Fibroblast of skin of back (primary cell): Measurements from ENCODE around the gene POLQ.
"Not testable (repeated sequence)": the region's sequence is repeated elsewhere in the genome, so short reads cannot be mapped to it uniquely, and the experiment has no call there.

ENCODE experiments used
- DNase-seq: peaks from one replicate; pipeline ENCODE4 v3.0.0-alpha.2; 2013

POLQ gene

GRCh38 chr3:121418182-121418581 is 127.6 kb downstream of the POLQ start:
- no peak for DNase-seq

GRCh38 chr3:121414924-121415323 is 130.9 kb downstream of the POLQ start:
- no peak for DNase-seq

GRCh38 chr3:121411523-121411922 is 134.3 kb downstream of the POLQ start:
- DNase-seq, result peak; percentile 54

GRCh38 chr3:121405631-121406030 is 140.2 kb downstream of the POLQ start:
- no peak for DNase-seq

DNA sequence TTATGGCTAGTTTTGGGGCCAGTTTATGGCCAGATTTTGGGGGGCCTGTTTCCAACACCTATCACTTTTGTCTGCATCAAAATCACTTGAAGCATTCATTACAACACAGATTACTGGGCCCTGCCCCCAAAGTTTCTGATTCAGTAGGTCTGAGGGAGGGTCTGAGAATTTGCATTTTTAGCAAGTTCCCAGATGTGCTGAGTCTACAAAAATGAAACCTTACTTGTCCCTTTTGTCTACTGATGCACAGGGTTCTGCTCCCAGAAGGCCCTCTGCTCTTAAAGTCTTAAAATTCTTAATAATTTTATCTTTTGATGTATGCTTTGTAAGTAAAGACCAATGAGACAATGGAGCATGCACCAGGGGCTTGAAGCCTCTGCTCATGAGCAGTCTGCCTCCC is 146.0 kb downstream of the POLQ start:
- DNase-seq, result no peak

DNA sequence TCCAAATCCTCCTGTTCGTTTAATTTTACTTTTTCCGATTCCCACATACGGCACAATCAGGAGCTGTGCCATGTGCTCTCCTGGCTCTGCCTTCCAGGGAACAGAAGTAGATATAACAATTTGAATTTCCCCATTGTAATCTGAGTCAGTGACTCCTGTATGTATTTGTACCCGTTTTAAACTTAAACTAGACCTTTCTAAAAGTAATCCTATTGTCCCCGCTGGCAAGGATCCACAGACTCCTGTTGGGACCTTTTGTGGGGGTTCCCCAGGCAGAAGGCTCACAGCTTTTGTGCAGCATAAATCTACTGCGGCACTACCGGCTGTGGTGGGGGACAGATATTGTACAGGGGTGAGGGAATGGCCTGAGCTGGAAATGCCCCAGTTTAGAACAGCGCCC is 147.7 kb downstream of the POLQ start:
- not testable (repeated sequence) for DNase-seq

DNA sequence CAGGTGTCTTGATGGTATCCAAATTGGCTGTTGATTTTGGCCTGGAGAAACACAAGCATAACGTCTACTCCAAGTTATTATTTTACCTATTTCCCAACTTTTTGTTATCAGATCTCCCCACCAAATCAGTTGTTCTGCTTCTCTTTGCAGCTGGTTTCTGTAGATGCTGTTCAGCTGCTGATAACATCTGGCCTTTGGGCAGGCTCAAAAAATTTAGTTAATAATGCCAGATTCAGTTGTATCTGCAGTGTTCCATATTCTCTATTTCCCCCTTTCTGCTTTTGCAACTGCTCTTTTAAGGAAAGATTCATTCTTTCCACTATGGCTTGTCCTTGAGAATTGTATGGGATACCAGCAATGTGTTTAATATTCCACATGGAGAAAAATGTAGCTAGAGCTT is 149.8 kb downstream of the POLQ start:
- DNase-seq, result not testable (repeated sequence)

DNA sequence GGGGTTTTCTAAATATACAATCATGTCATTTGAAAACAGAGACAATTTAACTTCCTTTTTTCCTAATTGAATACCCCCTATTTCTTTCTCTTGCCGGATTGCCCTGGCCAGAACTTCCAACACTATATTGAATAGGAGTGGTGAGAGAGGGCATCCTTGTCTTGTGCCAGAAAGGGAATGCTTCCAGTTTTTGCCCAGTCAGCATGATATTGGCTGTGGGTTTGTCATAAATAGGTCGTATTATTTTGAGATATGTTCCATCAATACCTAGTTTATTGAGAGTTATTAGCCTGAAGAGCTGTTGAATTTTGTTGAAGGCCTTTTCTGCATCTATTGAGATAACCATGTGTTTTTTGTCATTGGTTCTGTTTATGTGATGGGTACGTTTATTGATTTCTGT is 157.5 kb downstream of the POLQ start:
- not testable (repeated sequence) for DNase-seq
